Hepatocyte (in vitro differentiated cells): ENCODE data around the gene OCA2.

Experiments
- CTCF ChIP-seq: fragments of 200-600 bp; sonication (generic); IDR thresholded peaks from 2 replicates; pipeline ENCODE4 v1.5.1; 2016; ENCODE audit warnings: antibody characterized with exemption, mild to moderate bottlenecking; ENCODE audit not compliant: poor library complexity
- EZH2 ChIP-seq: fragments of 200-600 bp; sonication (generic); IDR thresholded peaks from 2 replicates; pipeline ENCODE4 v1.6.1; 2016; ENCODE audit warnings: antibody characterized with exemption, mild to moderate bottlenecking, borderline replicate concordance

GRCh38 chr15:27899583-27900285 lies 199.4 kb downstream of the OCA2 start:
- TF ChIP-seq CTCF (no peak), EZH2 (no peak)
